Upper lobe of left lung (tissue), 4 donors: Measurements from ENCODE around the gene REM1.

Source experiments
- EP300 ChIP-seq, 4 donors: sonication (generic); formaldehyde crosslinking; IDR thresholded peaks; one replicate each; pipeline ENCODE4 v1.5.1; 2017; ENCODE audit warnings: antibody characterized with exemption in 4 of 4, control low read depth in 2 of 4
- POLR2A ChIP-seq, 4 donors: fragments of 450-650 bp; IDR thresholded peaks; one replicate each; pipeline ENCODE4 v1.5.1; 2016 to 2017; ENCODE audit warnings: antibody characterized with exemption in 4 of 4, mild to moderate bottlenecking in 2 of 4
- POLR2AphosphoS5 ChIP-seq, 2 donors: sonication (generic); formaldehyde crosslinking; IDR thresholded peaks; one replicate each; pipeline ENCODE4 v1.5.1; 2017; ENCODE audit warnings: antibody characterized with exemption in 2 of 2
- TF ChIP-seq, protein P1 (sequence below), 6 experiments: fragments of 450-650 bp in 4 of 6; fragments of 200-600 bp in 2 of 6; sonication (generic) in 2 of 6; IDR thresholded peaks; one replicate each; pipeline ENCODE4 v1.5.1; 2016 to 2019; ENCODE audit warnings: antibody characterized with exemption in 6 of 6

DNA sequence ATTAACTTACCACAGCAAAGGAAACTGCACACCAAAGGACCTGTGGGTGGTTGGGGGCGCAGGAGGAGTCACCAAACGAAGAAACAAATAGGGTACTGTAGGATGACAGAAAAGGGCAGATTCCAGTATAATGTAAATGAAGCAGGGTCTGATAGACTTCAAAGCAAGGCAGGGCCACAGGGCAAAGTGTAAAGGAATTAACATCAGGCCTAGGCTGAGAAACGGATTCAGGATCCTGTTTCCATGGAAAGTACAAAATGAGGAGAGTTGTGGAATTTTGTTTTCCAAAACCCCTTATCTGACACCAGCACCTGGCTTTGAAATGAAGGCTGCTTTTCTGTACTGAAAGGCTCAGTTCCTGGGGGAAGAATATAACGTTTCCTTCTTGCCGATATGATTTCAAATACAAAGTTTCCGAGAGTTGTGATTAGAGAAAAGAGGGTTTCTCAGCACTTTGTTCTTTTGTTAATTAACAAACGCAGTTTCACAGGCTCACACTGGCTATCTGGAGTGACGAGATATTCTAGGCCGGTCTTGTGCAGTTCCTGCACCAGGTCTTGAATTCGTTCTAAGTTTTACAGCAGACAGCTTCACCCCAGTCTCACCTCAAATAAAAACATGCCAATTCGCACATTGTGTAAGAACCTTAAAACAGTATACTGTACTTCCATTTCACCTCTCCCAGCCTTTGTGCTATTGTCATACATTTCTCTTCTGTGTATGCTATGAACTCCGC, 28.8 kb upstream of the REM1 start:
- TF ChIP-seq, protein P1, sequence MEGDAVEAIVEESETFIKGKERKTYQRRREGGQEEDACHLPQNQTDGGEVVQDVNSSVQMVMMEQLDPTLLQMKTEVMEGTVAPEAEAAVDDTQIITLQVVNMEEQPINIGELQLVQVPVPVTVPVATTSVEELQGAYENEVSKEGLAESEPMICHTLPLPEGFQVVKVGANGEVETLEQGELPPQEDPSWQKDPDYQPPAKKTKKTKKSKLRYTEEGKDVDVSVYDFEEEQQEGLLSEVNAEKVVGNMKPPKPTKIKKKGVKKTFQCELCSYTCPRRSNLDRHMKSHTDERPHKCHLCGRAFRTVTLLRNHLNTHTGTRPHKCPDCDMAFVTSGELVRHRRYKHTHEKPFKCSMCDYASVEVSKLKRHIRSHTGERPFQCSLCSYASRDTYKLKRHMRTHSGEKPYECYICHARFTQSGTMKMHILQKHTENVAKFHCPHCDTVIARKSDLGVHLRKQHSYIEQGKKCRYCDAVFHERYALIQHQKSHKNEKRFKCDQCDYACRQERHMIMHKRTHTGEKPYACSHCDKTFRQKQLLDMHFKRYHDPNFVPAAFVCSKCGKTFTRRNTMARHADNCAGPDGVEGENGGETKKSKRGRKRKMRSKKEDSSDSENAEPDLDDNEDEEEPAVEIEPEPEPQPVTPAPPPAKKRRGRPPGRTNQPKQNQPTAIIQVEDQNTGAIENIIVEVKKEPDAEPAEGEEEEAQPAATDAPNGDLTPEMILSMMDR (IDR thresholded peaks at IDR 0.05): no peak
- TF ChIP-seq EP300 (IDR thresholded peaks at IDR 0.05) (no peak), POLR2A (IDR thresholded peaks at IDR 0.05) (no peak), POLR2AphosphoS5 (IDR thresholded peaks at IDR 0.05) (no peak)
